GM18511 (cell line): Measurements from ENCODE around the gene PTGES3.
A peak's percentile ranks its signal among the peaks of the same experiment; 100 is the strongest.
"Not testable (repeated sequence)": the region's sequence is repeated elsewhere in the genome, so short reads cannot be mapped to it uniquely, and the experiment has no call there.

Source experiments
- ATAC-seq: cut with Tn5 transposase; IDR thresholded peaks from one replicate; pipeline ENCODE4 v1.9.1; 2021; ENCODE audit warnings: mild to moderate bottlenecking, moderate library complexity; ENCODE audit not compliant: unreplicated experiment

The PTGES3 gene

DNA sequence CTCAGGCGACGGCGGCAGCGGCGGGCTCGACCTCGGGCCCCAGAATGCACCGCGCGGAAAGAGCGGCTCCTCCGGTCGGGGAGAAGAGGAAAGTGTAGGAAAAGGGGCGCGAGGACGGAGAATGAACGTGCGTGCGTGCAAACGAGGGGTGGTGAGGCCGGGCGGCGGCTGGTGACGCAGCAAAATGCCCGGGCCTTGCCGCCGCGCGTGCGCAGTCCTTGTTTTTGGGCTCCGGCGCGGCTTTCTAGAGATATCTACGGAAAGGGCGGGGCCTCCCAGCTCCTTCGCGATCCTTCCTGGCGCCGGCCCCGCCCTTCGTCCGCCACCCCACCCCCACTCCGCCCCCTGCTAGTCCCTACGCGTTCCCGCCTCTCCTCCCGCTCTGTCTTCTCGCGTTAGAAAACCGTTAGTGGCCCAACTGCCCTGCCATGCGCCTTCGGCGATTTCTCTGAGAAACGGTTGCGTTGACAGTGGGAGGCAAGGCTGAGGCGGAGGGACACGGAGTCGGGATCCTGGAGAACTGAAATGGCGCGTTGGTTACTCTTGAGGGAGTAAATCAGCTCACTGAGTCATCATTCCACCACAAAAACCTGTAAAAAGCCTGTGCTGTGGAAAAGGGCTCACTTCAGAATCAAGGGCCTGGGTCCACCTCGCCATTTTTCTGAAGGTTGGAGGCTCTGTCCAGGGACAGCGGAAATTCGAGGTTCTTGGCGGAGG, at the start of gene PTGES3:
Gene PTGES3 (minus strand): TSS at position 156 of the 717 bp plus-strand sequence. CDS start 285 bp downstream, outside the sequence.
- peak; percentile 75 for ATAC-seq

- no peak for ATAC-seq
Observed at GRCh38 chr12:56728139-56728861, 40.2 kb upstream of the PTGES3 start.

GRCh38 chr12:56726196-56726675, 38.2 kb upstream of the PTGES3 start:
- ATAC-seq: not testable (repeated sequence)

DNA sequence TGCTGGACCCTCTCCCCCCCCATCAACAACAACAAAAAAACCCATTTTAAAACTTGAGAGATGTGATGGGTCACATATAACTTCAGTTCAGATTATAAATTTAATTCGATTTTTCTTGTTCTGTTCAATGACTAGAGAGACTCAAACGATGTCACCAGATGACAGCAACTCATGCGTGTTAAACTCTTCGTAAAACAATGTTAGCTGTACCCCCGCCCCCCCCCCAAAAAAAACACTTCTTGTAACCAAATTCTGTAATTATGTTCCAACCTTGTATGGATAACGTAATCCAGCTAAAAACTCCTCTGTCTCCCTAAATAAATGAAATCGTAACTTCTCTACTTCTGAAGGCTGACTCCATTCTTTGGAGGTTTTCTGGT, 37.6 kb upstream of the PTGES3 start:
- no peak for ATAC-seq

- peak; percentile 94 for ATAC-seq
Observed at GRCh38 chr12:56724972-56725722, 37.1 kb upstream of the PTGES3 start, which contains the start of gene NACA. Gene NACA (minus strand): TSS chr12:56725299. CDS start chr12:56724521, 778 bp downstream.

- peak; percentile 1 for ATAC-seq
Observed at GRCh38 chr12:56724701-56724971, 36.6 kb upstream of the PTGES3 start.

DNA sequence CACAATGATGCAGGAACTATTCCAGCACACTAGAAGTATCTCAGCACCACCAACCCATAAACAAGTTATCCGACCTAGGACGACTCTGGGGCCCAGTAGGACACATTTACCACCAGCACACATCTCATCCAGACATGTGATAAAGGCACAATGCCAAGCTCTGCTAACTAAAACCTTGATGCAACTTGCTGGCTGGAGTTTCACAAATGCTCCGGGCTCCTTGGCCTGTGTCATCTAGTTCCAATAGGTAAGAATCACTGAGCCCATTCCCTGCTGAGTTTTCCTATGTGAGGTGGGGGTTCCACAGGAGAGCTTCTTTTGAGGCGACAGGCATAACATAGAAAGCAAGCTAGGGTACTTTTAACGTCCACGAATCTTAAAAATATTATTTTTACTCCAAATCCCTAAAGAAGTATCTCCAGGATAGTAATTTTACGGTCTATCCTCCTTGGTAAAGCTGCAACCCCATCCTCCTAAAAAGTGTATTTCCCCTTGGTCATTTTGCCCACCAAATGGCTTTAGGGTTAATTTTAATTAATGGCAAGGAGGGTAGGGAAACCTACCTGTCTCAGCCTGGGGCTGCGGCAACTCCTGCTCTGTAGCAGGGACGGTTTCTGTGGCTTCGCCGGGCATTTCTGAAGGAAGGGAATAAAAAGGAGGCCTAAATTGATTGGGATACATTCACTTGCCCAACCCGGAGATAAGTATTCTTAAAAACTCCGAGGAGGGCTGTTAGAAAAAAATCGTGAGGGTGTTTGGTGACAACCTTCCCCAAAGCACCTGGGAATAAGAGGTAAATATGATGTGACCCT, 36.0 kb upstream of the PTGES3 start:
- no peak for ATAC-seq

- ATAC-seq: no peak
Observed at GRCh38 chr12:56723352-56723751, 35.3 kb upstream of the PTGES3 start.

- no peak for ATAC-seq
Observed at GRCh38 chr12:56722832-56723231, 34.7 kb upstream of the PTGES3 start.

- ATAC-seq: no peak
Observed at GRCh38 chr12:56721721-56722120, 33.6 kb upstream of the PTGES3 start.

GRCh38 chr12:56721216-56721615, 33.1 kb upstream of the PTGES3 start:
- ATAC-seq: no peak

DNA sequence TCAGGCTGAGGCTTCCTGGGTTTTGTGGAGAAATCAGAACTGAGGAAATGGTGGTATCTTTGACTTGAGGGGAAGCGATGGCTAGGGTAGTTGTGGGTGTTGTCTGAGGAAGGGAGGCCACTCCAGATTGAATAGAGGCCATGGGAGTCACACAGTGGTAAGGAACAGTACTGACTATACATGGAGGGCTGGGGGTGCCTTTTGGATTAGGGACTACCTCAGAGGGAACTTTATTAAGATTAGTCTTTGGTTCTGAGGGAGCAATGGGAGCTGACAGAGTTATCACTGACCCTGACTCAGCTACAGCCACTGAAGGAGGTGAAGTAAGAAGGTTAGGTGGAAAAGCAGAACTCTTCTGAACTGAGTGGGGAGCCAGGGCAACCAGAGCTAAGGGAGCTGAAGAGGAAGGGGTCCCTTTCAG, 32.7 kb upstream of the PTGES3 start:
- ATAC-seq: no peak

DNA sequence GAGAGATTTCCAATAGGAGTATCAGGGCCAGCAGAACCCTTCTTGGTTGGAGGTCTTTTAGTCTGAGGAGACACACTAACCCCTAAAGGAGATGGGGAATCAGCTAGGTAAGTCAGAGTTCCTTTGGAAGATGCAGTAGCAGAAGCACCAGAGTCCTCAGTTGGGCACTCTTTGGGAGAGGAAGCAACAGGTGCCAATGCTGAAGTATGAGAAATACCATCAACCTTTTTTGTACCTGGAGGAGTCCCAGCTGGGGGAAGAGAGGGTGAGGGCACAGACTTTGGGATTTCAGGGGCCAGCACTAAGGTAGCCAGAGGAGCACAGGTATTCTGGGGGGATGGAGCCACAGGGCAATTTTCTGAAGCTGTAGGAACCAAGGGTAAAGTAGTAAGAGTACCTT, 31.0 kb upstream of the PTGES3 start:
- ATAC-seq: no peak

DNA sequence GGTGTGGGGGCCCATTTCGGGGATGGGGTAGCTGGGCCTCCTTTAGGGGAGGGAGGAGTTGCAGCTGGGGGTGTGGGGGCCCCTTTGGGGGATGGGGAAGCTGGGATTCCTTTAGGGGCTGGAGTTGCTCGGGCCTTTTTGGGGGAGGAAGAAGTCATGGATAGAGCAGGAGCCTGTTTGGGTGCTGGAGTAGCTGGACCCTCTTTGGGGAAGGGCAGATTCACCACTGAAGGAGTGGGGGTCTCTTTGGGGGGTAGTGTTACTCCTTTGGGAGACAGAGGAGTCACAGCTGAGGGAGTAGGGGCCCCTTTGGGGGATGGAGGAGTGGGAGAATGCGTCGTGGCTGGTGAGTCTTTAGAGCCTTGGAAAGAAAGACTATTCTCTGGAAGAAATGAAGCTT, 30.6 kb upstream of the PTGES3 start:
- ATAC-seq: no peak

GRCh38 chr12:56718149-56718548, 30.1 kb upstream of the PTGES3 start:
- ATAC-seq: no peak

GRCh38 chr12:56716933-56717880, 29.1 kb upstream of the PTGES3 start:
- ATAC-seq: no peak

- ATAC-seq: no peak
Observed at GRCh38 chr12:56716458-56716857, 28.4 kb upstream of the PTGES3 start.

GRCh38 chr12:56715798-56716197, 27.7 kb upstream of the PTGES3 start:
- no peak for ATAC-seq

DNA sequence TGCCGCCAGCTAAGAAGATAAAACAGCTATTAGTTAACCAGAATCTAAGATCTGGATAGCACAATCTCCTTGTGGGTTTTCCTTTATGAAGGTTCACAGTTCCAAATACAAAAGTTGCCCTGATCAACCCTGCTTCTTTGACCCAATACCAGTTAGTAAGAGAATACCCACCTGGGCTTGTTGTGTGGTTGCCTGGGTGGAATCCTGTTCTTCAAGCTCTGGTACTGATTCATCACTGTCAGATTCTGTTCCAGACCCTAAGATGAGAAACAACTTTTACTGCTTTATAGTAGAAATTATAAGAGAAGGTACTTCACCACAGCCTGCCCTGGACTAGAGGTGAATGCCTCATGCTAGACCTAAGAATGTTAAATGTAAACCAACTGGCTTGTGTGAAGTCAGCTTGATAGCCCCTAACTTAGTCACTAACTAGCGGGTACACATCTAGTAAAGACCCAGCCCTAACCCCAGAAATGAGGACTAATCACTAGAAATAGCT, 26.4 kb upstream of the PTGES3 start:
- ATAC-seq: no peak

DNA sequence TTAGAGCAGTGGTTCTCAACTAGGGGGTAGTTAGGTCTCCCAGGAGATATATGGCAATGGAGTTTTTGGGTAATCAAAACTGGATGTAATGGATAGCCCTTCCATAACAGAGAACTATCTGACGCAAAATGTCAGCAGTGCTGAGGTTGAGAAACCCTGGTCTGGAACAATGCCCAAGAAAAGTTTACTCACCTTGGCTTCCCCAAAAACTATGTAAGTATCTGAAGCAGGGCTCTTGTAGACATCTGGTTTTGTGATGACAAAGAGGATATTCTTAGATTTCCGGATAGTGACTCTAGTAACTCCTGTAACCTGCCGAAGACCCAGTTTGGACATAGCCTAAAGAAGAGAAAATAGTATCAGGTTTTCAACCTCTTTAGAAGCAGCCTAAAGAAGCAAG, 25.3 kb upstream of the PTGES3 start:
- no peak for ATAC-seq
